HCT116 (cell line): ENCODE measurements around the gene SULT6B1. TPM values are rescaled to one million over a fixed set of nuclear protein-coding genes. Genes with fewer than 3 reads are reported as not detected.

Source experiments
- ATAC-seq: fragments of 200-7000 bp; cut with Tn5 transposase; 2 replicates; pipeline ENCODE4 v1.9.1; 2020; ENCODE audit warnings: mild to moderate bottlenecking, moderate library complexity
- BruUV-seq: library from RNA; stranded (reverse); fragments of 400-500 nt; replicated peaks from 2 replicates; lab custom pipeline; 2021; lab: Mats Ljungman, UMichigan
- CTCF ChIA-PET: fragments of 300-600 bp; sonication (Branson Sonifier 250); formaldehyde crosslinking; loops from one replicate; lab custom pipeline; 2021; ENCODE audit warnings: antibody characterized with exemption; lab: Charles Lee
- POLR2A ChIA-PET: fragments of 300-600, 350-600 bp; sonication (Branson Sonifier 250); formaldehyde crosslinking; loops from one replicate; lab custom pipeline; 2021; ENCODE audit warnings: antibody characterized with exemption; lab: Charles Lee
- RAD21 ChIA-PET, 2 experiments: fragments of 300-600 bp; sonication (Branson Sonifier 250); formaldehyde crosslinking; loops; one replicate each; lab custom pipeline; 2023; ENCODE audit warnings: low total read pairs in 2 of 2; ENCODE audit not compliant: uncharacterized antibody in 2 of 2, unreplicated experiment in 2 of 2, low non-redundant PET in 1 of 2; lab: Charles Lee
- DNase-seq: peaks from one replicate; pipeline ENCODE4 v3.0.0-alpha.2; 2010; ENCODE audit warnings: low read depth, low spot score
- H2AFZ ChIP-seq: fragments of 200-600 bp; shearing (Covaris generic), sonication (generic); 2 replicates; pipeline ENCODE4 v1.6.1; 2017; ENCODE audit warnings: low read depth, mixed run types, mixed read lengths, antibody characterized with exemption, low read length; ENCODE audit not compliant: poor library complexity, severe bottlenecking
- H3K27ac ChIP-seq: 2 replicates; pipeline ENCODE4 v1.5.1; 2012; ENCODE audit warnings: low read depth, low read length
- H3K27me3 ChIP-seq: fragments of 200-600 bp; sonication (generic); 2 replicates; pipeline ENCODE4 v1.6.1; 2016; ENCODE audit warnings: mixed run types, low read length, mixed read lengths; ENCODE audit not compliant: insufficient read depth
- H3K36me3 ChIP-seq, 2 experiments: fragments of 200-500 bp in 1 of 2; fragments of 200-600 bp in 1 of 2; sonication (Bioruptor generic) in 1 of 2; sonication (generic) in 1 of 2; 2 replicates each; pipeline versions ENCODE4 v1.5.1 to v1.6.1; 2014 to 2016; ENCODE audit warnings: low read length in 2 of 2, inconsistent platforms in 1 of 2, mixed read lengths in 1 of 2, mixed run types in 1 of 2; ENCODE audit not compliant: insufficient read depth in 2 of 2, control insufficient read depth in 1 of 2
- H3K4me1 ChIP-seq, 2 experiments: fragments of 200-600 bp in 1 of 2; sonication (generic) in 1 of 2; 2 replicates each; pipeline versions ENCODE4 v1.5.1 to v1.6.1; 2012 to 2017; ENCODE audit warnings: low read length in 2 of 2, inconsistent platforms in 1 of 2, mild to moderate bottlenecking in 1 of 2, mixed read lengths in 1 of 2, mixed run types in 1 of 2, moderate library complexity in 1 of 2; ENCODE audit not compliant: insufficient read depth in 2 of 2, control insufficient read depth in 1 of 2
- H3K4me2 ChIP-seq: fragments of 200-600 bp; sonication (generic); 2 replicates; pipeline ENCODE4 v1.6.1; 2017; ENCODE audit warnings: mixed run types, low read length, mixed read lengths
- H3K4me3 ChIP-seq, 2 experiments: fragments of 200-600 bp in 1 of 2; sonication (generic) in 1 of 2; replicated peaks in 1 of 2; 2 replicates each; pipeline ENCODE4 v1.5.1; 2011 to 2016; ENCODE audit warnings: low read length in 2 of 2, control low read depth in 1 of 2, low read depth in 1 of 2, mild to moderate bottlenecking in 1 of 2, mixed read lengths in 1 of 2, mixed run types in 1 of 2
- H3K79me2 ChIP-seq: fragments of 200-600 bp; sonication (generic); 2 replicates; pipeline ENCODE4 v1.6.1; 2017; ENCODE audit warnings: mild to moderate bottlenecking, mixed run types, low read length, moderate library complexity, mixed read lengths; ENCODE audit not compliant: insufficient read depth
- H3K9ac ChIP-seq: fragments of 200-600 bp; sonication (generic); 2 replicates; pipeline ENCODE4 v1.6.1; 2016; ENCODE audit warnings: low read length, mixed read lengths
- H3K9me2 ChIP-seq: fragments of 200-600 bp; sonication (generic), shearing (Covaris generic); 2 replicates; pipeline ENCODE4 v1.6.1; 2017; ENCODE audit warnings: mixed run types, mild to moderate bottlenecking, moderate library complexity; ENCODE audit not compliant: insufficient read depth
- H3K9me3 ChIP-seq, 2 experiments: fragments of 200-500 bp in 1 of 2; fragments of 200-600 bp in 1 of 2; sonication (Bioruptor generic) in 1 of 2; sonication (generic) in 1 of 2; 2 replicates each; pipeline ENCODE4 v1.6.1; 2014 to 2017; ENCODE audit warnings: low read length in 2 of 2, mixed read lengths in 2 of 2, inconsistent platforms in 1 of 2, low read depth in 1 of 2, mild to moderate bottlenecking in 1 of 2, mixed run types in 1 of 2, moderate library complexity in 1 of 2; ENCODE audit not compliant: control insufficient read depth in 1 of 2, insufficient read depth in 1 of 2
- H4K20me1 ChIP-seq: fragments of 200-600 bp; sonication (generic), shearing (Covaris generic); 2 replicates; pipeline ENCODE4 v1.6.1; 2017; ENCODE audit warnings: mixed run types, mild to moderate bottlenecking, moderate library complexity; ENCODE audit not compliant: insufficient read depth
- EGR1 ChIP-seq: IDR thresholded peaks from 2 replicates; pipeline ENCODE4 v1.6.1; 2012; ENCODE audit warnings: low read depth
- EZH2 ChIP-seq: fragments of 200-600 bp; sonication (generic); IDR thresholded peaks from 2 replicates; pipeline ENCODE4 v1.6.1; 2017; ENCODE audit warnings: antibody characterized with exemption, mixed run types
- FOSL1 ChIP-seq: IDR thresholded peaks from 2 replicates; pipeline ENCODE4 v1.6.1; 2012; ENCODE audit warnings: low read depth
- POLR2A ChIP-seq: IDR thresholded peaks from 2 replicates; pipeline ENCODE4 v1.7.0; 2011; ENCODE audit warnings: borderline replicate concordance; ENCODE audit not compliant: insufficient read depth, insufficient read length; ENCODE audit errors: extremely low read depth
- POLR2AphosphoS5 ChIP-seq: IDR thresholded peaks from 2 replicates; pipeline ENCODE4 v1.6.1; 2011; ENCODE audit warnings: mild to moderate bottlenecking, low read depth, low read length, moderate library complexity
- SP1 ChIP-seq: IDR thresholded peaks from 2 replicates; pipeline ENCODE4 v1.6.1; 2012; ENCODE audit warnings: low read depth
- SRF ChIP-seq: IDR thresholded peaks from 2 replicates; pipeline ENCODE4 v1.6.1; 2012; ENCODE audit warnings: low read depth
- TCF7L2 ChIP-seq: IDR thresholded peaks from 2 replicates; pipeline ENCODE4 v1.7.0; 2011; ENCODE audit warnings: borderline replicate concordance, inconsistent platforms; ENCODE audit not compliant: insufficient read depth, insufficient read length; ENCODE audit errors: extremely low read depth
- ZNF274 ChIP-seq: fragments of 200-500 bp; sonication (Bioruptor generic); IDR thresholded peaks from 2 replicates; pipeline ENCODE4 v1.6.1; 2014; ENCODE audit warnings: mild to moderate bottlenecking, low read depth, low read length, inconsistent platforms
- intact Hi-C: fragments of 100-400 bp; cut with micrococcal nuclease; formaldehyde crosslinking; loops from 2 replicates; pipeline ENCODE4 v1.10.0; 2022
- total RNA-seq: library from RNA; stranded (reverse); gene quantifications from one replicate; pipeline ENCODE4 v1.2.1, GENCODE V29; 2021; ENCODE audit not compliant: unreplicated experiment
- TF ChIP-seq, protein P1 (sequence below): IDR thresholded peaks from 2 replicates; pipeline ENCODE4 v1.6.1; 2011; ENCODE audit warnings: mild to moderate bottlenecking, low read length, moderate library complexity; ENCODE audit not compliant: insufficient replicate concordance; ENCODE audit errors: extremely low read depth
- TF ChIP-seq, protein P2 (sequence below): IDR thresholded peaks from 2 replicates; pipeline ENCODE4 v1.6.1; 2012

SULT6B1 gene
- total RNA-seq, 1 experiment from 2014 or later: not detected

- Histone ChIP-seq H3K9me3 (no peaks in the 10 kb centered on the region), H3K9me2 (no peaks in the 10 kb centered on the region), H3K79me2 (peaks cover 59% of the 10 kb centered on the region), H3K4me3 (no peak overlapping the region), H3K4me1 (peaks cover 10 to 18% of the 10 kb centered on the region in 2 experiments), H3K27me3 (no peaks in the 10 kb centered on the region), H3K4me2 (peak overlapping the region; percentile 84), H4K20me1 (no peaks in the 10 kb centered on the region), H3K36me3 (no peaks in the 10 kb centered on the region), H3K27ac (no peak overlapping the region), H3K9ac (no peak overlapping the region), H2AFZ (no peak overlapping the region)
- CTCF ChIA-PET: no interaction called here
- BruUV-seq: no TSS peak
- intact Hi-C loops: no loop called here
- RAD21 ChIA-PET: no interaction called here
- TF ChIP-seq SRF (no peak), POLR2A (no peak), SP1 (no peak), POLR2AphosphoS5 (no peak), FOSL1 (no peak), EGR1 (no peak), EZH2 (no peak), TCF7L2 (no peak), ZNF274 (no peak)
- TF ChIP-seq, protein P1, sequence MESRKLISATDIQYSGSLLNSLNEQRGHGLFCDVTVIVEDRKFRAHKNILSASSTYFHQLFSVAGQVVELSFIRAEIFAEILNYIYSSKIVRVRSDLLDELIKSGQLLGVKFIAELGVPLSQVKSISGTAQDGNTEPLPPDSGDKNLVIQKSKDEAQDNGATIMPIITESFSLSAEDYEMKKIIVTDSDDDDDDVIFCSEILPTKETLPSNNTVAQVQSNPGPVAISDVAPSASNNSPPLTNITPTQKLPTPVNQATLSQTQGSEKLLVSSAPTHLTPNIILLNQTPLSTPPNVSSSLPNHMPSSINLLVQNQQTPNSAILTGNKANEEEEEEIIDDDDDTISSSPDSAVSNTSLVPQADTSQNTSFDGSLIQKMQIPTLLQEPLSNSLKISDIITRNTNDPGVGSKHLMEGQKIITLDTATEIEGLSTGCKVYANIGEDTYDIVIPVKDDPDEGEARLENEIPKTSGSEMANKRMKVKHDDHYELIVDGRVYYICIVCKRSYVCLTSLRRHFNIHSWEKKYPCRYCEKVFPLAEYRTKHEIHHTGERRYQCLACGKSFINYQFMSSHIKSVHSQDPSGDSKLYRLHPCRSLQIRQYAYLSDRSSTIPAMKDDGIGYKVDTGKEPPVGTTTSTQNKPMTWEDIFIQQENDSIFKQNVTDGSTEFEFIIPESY: no peak
- TF ChIP-seq, protein P2, sequence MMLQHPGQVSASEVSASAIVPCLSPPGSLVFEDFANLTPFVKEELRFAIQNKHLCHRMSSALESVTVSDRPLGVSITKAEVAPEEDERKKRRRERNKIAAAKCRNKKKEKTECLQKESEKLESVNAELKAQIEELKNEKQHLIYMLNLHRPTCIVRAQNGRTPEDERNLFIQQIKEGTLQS: no peak
- ATAC-seq (no peak), DNase-seq (no peak)
- POLR2A ChIA-PET: no interaction called here
Observed at GRCh38 chr2:37154785-37155184, 33.7 kb downstream of the SULT6B1 start.
